Measurements from ENCODE around the gene BPIFB6.

BPIFB6 gene

GRCh38 chr20:33091693-33092092, 60.2 kb downstream of the BPIFB6 start:
- no peak overlapping the region for H3K4me3 ChIP-seq (ENCODE audit: low read depth, low read length)
- TF ChIP-seq CTCF (IDR thresholded peaks at IDR 0.05; ENCODE audit: insufficient read depth, low read depth, low read length, missing control alignments): no peak
- no peak for DNase-seq (ENCODE audit: low read depth)

GRCh38 chr20:33092361-33092760, 60.9 kb downstream of the BPIFB6 start:
- no peak for TF ChIP-seq CTCF (IDR thresholded peaks at IDR 0.05; ENCODE audit: insufficient read depth, low read depth, low read length, missing control alignments)
- no peak overlapping the region for H3K4me3 ChIP-seq (ENCODE audit: low read depth, low read length)
- no peak for DNase-seq (ENCODE audit: low read depth)

GRCh38 chr20:33093074-33093473, 61.6 kb downstream of the BPIFB6 start:
- DNase-seq (ENCODE audit: low read depth): no peak
- TF ChIP-seq CTCF (IDR thresholded peaks at IDR 0.05; ENCODE audit: insufficient read depth, low read depth, low read length, missing control alignments): no peak
- H3K4me3 ChIP-seq (ENCODE audit: low read depth, low read length): no peak overlapping the region

- no peak for DNase-seq (ENCODE audit: low read depth)
- no peak for TF ChIP-seq CTCF (IDR thresholded peaks at IDR 0.05; ENCODE audit: insufficient read depth, low read depth, low read length, missing control alignments)
- no peak overlapping the region for H3K4me3 ChIP-seq (ENCODE audit: low read depth, low read length)
These were observed 62.1 kb downstream of the BPIFB6 start for GRCh38 chr20:33093582-33093981.
